HG02798 (cell line): Measurements from ENCODE around the gene NACC2.
"Not testable (repeated sequence)": the region's sequence is repeated elsewhere in the genome, so short reads cannot be mapped to it uniquely, and the experiment has no call there.

Source experiments
- ATAC-seq: cut with Tn5 transposase; IDR thresholded peaks from one replicate; pipeline ENCODE4 v1.9.1; 2021; ENCODE audit warnings: mild to moderate bottlenecking; ENCODE audit not compliant: unreplicated experiment, poor library complexity

Gene NACC2

DNA sequence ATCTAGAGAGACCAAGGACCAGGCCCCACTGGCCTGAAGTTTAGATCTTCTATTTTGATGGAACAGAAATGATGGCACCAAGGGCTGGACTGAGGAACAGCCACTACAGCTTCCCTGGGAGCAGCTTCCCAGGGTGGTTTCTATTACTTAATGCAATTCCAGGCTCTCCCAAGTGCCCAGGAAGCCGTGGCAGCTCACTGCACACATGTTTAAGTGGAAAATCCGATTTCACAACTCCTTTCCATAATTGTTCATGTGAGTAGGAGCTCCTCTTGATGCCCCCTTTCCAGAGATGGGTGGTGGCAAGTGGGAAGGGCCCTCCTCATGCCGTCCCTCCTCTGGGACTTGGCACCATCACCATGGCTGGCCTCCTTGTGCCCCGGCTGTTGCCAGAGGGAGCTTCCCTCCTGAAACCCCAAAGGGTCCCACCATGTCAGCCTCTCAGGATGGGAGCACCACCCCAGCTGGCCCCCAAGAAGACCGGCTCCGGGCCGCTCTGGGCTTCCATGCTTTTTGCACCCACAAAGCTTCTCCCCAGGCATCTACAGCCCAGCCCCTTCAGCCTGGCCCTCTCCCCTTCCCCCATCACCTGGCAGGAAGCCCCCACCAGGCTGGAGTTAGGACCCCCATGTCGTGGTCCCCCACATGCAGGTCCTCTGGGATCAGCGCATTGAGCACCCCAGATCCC is 124.8 kb downstream of the NACC2 start:
- ATAC-seq: no peak

DNA sequence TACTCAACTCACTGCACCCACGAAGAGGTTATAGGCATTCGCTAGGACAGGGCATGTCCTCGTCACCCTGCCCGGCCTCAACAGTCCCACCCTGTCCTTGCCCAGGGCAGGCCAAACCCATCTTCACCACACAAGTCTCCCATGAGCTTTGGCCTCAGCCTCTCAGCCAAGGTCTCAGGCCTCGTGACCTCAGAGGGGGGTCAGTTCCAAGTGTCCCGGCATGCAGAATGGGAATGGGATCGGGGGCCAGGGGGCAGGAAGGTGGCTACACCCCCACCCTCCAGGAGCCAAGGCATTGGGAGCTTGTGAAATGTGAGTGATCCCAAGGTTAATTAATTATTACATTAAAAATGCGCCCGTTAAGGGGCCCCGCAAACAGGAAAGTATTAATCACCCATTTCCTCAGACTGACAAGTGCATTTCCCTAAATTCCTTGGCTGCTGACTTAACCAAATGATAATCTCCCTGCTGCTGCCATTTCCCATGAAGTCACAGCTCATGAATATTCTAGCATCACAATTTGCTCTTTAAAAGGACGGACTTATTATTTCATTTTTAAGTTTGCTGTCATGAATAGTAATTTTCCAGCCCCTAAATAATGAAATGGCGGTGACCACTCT is 125.9 kb downstream of the NACC2 start:
- no peak for ATAC-seq

DNA sequence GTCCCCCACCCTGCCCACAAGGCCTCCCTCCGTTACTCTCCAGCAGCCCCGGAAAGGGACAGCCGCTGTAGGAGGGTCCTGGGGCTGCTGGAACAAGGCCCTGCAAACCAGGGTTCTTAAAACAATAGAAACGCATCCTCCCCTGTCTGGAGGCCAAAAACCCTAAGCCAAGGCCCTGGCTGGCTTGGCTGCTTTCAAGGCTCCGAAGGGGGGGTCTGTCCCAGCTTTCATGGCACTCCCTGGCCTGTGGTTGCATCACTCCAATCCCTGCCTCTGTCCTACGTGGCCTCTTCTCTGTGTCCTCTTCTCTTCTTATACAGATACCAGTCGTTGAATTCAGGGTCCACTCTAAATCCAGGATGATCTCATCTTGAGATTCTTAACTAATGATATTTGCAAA is 126.5 kb downstream of the NACC2 start:
- no peak for ATAC-seq

DNA sequence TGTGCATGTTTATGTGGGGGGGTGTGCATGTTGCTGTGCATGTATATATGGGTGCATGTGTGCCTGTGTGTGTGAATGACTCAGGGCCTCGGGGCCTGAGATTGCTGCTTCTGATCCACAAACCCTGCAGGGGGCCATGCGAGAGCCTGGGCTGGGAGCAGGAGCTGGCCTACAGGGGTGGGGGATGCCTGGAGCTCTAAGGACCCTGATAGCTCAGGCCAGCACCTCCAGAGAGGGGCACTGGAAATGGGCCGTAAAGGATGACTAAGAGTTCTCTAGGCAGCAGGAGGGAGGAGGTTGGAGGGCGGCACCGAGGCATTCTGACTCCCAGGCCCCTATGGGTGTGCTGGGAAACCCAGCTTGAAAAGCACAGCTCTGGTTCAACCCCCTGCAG is 127.0 kb downstream of the NACC2 start:
- ATAC-seq: no peak

DNA sequence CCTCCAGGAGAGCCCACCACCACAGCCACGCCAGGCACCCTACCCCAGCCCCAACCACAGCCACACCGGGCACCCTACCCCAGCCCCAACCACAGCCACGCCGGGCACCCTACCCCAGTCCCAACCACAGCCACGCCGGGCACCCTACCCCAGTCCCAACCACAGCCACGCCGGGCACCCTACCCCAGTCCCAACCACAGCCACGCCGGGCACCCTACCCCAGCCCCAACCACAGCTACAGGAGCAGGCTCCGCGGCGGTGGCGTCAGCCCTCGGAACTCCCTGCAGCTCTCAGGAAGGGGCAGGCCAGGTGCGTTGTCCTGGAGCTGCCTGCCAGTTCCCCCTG is 128.2 kb downstream of the NACC2 start:
- not testable (repeated sequence) for ATAC-seq

DNA sequence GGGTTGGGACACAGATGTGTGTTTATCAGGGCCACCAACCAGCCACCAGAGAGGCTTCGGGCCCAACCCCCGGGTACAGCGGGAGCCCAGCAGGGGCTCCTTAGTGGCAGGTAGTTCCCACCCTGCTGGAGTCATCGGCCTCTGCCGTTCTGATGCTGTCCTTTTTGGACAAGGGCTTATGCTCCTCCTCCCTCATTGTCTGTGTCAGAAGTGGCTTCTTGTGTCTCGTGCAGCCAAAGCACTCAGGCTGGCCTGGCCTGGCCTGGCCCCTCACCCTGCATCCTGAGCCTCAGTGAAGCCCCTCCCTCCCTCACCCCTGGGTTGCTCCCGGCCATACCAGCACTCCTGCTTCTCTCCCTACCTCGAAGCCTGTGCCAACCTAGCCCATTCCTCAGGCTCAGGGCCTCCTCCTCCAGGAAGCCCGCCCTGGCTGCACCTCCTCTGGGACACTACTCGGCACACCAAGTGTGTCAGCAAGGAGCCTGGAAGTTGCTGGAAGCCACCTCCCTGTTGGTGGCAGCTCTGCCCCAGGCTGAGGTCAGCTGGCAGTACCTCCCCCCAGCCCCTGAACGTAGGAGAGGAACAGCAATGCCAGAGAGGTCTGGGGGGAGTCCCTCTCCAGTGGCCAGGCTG is 129.8 kb downstream of the NACC2 start:
- no peak for ATAC-seq

DNA sequence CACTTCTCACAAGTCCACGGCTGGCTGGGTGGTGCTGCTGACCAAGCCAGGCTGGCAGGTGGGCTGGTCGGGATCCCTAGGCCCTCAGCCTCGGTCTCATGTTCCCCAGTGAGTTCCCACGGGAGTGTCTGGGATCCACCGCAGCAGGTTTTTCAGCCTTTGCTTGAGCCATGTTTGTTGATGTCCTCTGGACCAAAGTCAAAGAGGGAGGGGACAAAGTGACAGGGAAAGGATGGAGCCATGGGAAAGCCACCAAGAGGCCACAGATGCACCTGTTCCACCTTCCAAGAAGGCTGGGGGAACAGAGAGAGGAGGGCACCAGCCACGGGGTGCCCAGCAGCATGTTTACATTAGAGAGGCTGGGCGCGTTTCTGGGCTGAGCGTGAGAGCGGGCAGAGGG is 131.2 kb downstream of the NACC2 start:
- no peak for ATAC-seq

DNA sequence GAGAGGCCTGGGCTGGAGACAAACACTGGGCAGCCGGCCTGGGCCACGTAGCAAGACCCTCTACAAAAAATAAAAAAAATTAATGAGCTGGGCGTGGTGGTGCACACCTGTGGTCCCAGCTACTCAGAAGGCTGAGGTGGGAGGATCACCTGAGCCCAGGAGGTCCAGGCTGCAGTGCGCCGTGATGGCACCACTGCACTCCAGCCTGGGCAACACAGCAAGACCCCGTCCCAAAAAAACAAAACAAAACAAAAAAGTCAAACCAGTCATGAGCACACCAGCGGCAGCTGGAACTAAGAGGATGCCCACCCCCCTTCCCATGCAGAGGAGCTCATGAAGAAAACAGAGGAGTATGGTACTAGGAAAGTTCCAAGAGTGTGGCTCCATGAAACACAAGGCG is 131.8 kb downstream of the NACC2 start:
- ATAC-seq: no peak

DNA sequence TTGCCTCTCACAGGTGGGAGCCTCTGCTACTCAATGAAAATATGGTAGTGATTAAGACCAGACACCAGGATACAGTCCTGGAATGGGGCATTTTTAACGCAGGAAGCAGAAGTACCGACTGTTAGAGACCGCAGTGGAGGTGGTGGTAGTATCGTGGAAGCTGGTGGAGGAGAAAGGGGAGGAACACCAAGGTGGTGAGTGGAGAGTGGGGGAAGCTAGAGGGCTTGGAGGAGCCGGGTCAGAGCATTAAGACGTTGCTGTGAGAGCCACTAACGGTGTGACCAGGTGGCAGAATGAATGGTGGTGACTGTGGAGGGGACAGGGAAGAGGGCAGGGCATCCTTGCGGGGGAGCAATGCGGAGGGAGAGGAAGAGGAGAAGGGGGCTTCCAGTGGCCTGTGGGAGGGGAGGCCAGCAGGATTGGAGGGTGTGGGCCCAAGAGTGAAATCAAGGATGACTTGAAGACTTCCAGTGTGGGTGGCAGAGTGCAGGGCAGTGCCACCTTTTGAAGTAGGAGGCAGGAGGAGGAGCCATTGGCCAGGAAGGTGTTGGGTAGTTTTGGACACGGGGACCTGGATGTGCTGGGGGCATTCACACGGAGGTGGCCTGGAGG is 132.3 kb downstream of the NACC2 start:
- no peak for ATAC-seq

DNA sequence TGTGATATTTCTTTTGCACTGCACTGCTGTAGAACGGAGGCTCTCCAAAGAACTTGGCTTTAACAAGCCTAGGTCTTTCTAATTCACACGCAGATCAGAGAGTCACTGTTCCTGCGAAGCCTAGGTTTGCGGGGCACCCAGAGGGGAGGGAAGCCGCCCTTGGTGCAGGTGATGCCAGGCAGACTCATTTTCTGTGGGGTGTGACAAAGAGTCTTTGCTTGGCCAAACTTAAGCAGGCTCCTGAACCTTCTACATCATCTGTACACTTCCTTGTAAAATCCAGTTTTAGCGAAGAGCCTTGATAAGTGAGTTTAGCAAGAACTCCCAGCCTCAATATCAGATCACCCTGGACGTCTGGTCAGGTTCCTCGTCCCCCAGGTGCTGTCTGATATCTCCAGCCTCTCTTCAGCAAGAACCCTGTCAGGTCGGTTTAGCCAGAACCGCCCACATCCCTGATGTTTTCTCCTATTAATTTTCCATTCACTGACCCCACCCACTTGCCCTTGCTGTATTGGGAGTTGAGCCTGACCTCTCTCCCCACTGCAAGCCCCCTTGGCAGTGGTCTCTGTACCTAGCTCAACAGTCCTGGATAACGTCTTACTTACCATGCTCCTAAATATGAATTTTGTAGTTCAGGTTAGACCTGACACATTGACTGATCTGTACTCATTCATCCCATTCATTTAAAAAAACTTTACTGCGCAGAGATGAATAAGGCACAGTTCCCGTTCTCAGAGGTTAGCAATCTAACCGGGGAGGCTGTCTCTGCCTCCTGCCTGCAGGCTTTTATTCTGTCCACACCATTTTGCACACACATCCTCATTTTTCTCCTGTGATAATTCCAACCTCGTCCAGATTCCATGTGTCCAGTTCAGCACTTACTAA is 133.0 kb downstream of the NACC2 start:
- ATAC-seq: no peak

DNA sequence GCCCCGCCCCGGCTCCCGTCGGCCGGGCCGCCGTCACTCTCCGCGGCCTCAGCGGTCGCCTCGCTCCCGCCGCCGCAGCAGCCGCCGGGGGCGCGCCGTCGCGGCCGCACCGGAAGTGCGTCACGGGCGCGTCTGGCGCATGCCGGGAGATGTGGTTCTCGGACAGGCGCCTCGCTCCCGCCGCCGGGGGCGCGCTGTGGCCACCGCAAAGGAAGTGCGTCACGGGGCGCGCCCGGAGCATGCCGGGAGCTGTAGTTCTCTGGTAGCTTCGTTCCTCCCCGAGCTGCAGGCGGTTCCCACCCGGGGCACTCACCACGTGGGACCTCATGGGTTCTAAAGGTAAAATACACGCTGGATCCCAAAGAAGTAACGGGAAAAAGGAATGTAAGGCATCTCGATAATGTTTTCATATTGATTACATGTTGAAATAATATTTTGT is 133.8 kb downstream of the NACC2 start, which contains the start of gene UBAC1:
Gene UBAC1 (minus strand): TSS at position 97 of the 439 bp plus-strand sequence. CDS start 211 bp downstream, outside the sequence.
- ATAC-seq: peak; percentile 96

DNA sequence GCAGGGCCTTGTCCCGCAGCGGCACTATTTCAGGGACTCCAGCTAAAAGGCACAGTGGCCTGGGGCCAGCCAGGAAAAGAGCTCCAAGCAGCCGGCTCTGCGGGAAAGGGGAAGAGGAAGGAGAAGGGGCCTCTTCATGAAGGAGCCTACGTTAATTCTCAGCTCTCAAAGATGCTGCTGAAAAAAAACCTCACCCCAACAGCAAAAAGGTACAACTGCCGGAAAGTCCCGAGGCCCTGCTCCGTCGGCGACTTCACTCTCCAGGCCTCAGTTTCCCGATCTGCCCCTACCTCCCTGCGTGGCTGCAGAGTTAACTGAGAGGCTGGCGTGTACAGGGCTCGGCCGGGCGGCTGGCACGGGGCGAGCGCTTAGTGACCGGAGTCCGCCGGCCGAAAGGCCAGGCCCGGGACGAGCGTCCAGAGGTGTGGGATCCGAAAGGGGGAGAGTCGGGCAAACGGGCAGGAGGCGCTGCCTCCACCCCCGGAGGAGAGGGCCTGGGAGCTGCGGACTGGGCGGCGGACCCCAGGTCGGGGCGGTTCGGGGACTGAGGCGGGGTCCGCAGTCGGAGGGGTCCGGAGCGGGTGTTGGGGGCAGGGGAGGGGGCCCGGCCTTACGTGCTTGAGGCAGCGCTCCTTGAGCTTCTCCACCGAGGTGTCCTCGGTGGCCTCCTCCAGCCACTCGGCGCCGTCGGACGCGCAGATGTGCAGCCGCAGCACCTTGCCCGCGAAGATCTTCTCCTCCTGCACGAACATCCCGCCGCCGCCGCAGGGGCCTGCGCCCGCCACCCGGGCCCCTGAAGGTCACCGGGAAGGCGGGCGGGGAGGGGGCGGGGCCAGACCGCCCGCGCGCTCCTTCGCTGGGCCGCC is 134.4 kb downstream of the NACC2 start:
- peak; percentile 19 for ATAC-seq

DNA sequence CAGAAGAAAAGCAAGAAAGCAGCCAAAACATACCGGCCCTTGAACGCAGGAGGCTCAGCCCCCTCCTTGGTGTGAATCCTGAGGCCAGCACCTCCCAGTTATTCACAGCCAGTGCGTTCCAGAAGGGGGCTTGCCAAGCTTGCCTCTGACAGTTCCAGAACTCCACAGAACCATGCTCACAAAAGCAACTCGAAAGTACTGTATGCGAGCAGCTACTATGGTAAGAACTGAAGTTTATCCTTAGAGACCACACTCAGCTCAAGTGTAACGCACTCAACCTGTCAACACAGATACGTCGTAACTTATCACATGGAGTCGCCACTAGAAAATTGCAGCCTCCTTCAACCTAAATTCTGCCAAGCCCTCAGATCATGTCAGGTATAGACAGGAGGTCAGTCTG is 135.3 kb downstream of the NACC2 start:
- no peak for ATAC-seq

DNA sequence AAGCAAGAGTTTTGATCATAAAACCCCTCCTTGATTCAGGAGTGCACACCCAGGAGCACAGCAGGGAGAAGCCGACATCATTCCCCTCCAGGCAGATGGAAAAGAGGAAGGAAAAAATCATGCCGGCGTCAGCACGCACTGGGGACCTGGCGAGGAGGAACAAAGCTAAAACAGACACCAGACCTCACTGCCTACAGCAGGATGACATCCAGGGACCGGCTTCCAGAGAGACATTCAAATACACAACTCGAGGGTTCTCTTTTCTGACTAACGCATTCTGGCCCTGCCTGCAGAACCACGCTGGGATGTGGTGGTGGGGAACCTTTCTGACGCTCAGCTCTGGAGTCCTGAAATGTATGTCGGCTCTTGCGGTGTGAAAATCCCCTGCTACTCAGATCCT is 136.6 kb downstream of the NACC2 start:
- no peak for ATAC-seq

DNA sequence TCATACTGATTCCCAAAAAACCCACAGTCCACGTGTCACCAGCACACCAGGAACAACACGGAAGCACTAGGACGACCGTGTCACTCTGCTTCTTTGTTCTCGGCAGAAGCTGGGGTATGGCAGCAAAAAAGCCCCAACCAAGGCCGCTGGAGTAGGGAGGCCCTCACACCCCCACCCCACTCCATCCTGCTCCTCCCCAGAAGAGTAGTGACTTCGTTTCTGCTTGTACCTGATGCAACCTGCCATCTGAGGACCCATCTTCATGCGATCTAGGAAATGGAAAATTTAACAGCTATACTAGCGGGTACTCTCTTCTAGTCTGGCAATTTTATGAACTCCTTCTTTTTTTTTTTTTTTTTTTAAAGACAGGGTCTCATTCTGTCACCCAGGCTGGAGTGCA is 137.7 kb downstream of the NACC2 start:
- ATAC-seq: no peak

DNA sequence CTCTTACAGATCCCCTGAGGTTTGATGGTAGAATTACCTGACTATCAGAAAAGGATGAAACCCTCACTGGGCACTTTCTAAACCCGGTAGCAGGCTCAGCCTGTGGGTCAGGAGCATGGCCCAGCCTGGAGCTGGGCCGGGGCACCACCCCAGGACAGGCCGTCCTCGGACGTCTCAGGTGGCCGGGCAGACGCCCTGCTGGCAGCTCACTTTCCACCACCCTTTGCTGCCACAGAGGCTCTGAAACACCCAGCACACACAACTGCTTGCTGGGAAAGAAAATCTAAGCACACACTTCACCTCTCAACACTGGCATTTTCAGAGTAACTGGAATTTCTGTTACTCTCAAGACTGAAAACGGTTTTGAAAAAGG is 138.3 kb downstream of the NACC2 start:
- ATAC-seq: no peak
